Fibroblast of lung (primary cell): Measurements from ENCODE around the gene FAR1.

ENCODE experiments used
- EZH2 ChIP-seq: IDR thresholded peaks from 2 replicates; pipeline ENCODE4 v1.5.1; 2012; ENCODE audit warnings: low read length, control low read depth, mild to moderate bottlenecking; ENCODE audit errors: missing control alignments
- TF ChIP-seq, protein P1 (sequence below), 2 donors: IDR thresholded peaks in 1 of 2; conservative IDR thresholded peaks in 1 of 2; 1 replicate in 1 of 2; 2 replicates in 1 of 2; pipeline ENCODE4 v1.5.1; 2011 to 2012; ENCODE audit warnings: low read length in 2 of 2, control low read depth in 1 of 2, inconsistent platforms in 1 of 2, low read depth in 1 of 2, mild to moderate bottlenecking in 1 of 2

GRCh38 chr11:13767471-13767870 lies 99.0 kb downstream of the FAR1 start:
- TF ChIP-seq, protein P1, sequence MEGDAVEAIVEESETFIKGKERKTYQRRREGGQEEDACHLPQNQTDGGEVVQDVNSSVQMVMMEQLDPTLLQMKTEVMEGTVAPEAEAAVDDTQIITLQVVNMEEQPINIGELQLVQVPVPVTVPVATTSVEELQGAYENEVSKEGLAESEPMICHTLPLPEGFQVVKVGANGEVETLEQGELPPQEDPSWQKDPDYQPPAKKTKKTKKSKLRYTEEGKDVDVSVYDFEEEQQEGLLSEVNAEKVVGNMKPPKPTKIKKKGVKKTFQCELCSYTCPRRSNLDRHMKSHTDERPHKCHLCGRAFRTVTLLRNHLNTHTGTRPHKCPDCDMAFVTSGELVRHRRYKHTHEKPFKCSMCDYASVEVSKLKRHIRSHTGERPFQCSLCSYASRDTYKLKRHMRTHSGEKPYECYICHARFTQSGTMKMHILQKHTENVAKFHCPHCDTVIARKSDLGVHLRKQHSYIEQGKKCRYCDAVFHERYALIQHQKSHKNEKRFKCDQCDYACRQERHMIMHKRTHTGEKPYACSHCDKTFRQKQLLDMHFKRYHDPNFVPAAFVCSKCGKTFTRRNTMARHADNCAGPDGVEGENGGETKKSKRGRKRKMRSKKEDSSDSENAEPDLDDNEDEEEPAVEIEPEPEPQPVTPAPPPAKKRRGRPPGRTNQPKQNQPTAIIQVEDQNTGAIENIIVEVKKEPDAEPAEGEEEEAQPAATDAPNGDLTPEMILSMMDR (conservative IDR thresholded peaks at IDR 0.05 in 1 of 2, IDR thresholded peaks at IDR 0.05 in 1 of 2; ENCODE audit: low read depth in 1 of 2, low read length in 2 of 2): no peak
- no peak for TF ChIP-seq EZH2
